Liver (tissue), 3 donors: Measurements from ENCODE around the gene PRKN.

Experiments
- FOXA1 ChIP-seq: IDR thresholded peaks from 2 replicates; pipeline ENCODE4 v1.6.1; 2016; ENCODE audit warnings: antibody characterized with exemption
- RAD21 ChIP-seq, 2 donors: IDR thresholded peaks; 2 replicates each; pipeline ENCODE4 v1.6.1; 2016; ENCODE audit warnings: antibody characterized with exemption in 2 of 2, mild to moderate bottlenecking in 2 of 2
- RXRA ChIP-seq, 2 donors: IDR thresholded peaks; 2 replicates each; pipeline ENCODE4 v1.6.1; 2017 to 2018; ENCODE audit warnings: antibody characterized with exemption in 2 of 2, mild to moderate bottlenecking in 1 of 2
- SP1 ChIP-seq: IDR thresholded peaks from 2 replicates; pipeline ENCODE4 v1.6.1; 2018; ENCODE audit warnings: antibody characterized with exemption, mild to moderate bottlenecking
- TAF1 ChIP-seq: conservative IDR thresholded peaks from 2 replicates; pipeline ENCODE4 v1.6.1; 2016; ENCODE audit warnings: antibody characterized with exemption, mild to moderate bottlenecking
- TF ChIP-seq, protein P1 (sequence below): fragments of 150-350 bp; IDR thresholded peaks from 2 replicates; pipeline ENCODE4 v1.5.1; 2017; ENCODE audit warnings: improper control_type of control experiment, low read depth, low read length; ENCODE audit not compliant: missing input control
- TF ChIP-seq, protein P2 (sequence below): IDR thresholded peaks from 2 replicates; pipeline ENCODE4 v1.6.1; 2016; ENCODE audit warnings: antibody characterized with exemption
- donor health status: healthy.
- donor health status: healthy.

DNA sequence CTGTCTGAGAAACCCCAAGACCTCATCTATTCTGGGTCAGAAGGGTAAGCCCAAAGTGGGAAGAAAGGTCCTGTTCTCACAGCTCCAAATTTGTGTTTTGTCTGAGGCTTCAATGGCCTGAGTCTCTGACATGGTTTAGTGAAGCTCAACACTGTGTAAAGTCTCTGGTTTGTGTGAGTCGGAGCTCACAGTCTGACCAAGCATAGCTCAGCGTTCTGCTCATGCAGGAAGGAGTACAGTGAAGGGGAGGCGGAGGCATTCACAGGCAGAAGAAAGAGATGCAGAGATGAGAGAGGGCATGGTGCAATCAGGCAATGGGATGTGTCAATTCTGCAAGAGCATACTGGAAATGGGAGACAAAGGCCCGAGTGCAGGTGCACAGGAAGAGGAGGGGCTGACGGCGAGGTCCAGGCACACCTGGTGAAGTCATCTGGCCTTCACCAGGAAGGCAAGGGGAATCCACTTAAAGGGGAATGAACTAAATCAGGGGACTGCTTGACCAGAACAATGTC lies 990.7 kb downstream of the PRKN start:
- TF ChIP-seq, protein P1, sequence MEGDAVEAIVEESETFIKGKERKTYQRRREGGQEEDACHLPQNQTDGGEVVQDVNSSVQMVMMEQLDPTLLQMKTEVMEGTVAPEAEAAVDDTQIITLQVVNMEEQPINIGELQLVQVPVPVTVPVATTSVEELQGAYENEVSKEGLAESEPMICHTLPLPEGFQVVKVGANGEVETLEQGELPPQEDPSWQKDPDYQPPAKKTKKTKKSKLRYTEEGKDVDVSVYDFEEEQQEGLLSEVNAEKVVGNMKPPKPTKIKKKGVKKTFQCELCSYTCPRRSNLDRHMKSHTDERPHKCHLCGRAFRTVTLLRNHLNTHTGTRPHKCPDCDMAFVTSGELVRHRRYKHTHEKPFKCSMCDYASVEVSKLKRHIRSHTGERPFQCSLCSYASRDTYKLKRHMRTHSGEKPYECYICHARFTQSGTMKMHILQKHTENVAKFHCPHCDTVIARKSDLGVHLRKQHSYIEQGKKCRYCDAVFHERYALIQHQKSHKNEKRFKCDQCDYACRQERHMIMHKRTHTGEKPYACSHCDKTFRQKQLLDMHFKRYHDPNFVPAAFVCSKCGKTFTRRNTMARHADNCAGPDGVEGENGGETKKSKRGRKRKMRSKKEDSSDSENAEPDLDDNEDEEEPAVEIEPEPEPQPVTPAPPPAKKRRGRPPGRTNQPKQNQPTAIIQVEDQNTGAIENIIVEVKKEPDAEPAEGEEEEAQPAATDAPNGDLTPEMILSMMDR, result no peak
- TF ChIP-seq RXRA (IDR thresholded peaks at IDR 0.05) (no peak), SP1 (no peak), TAF1 (no peak), FOXA1 (no peak), RAD21 (IDR thresholded peaks at IDR 0.05) (no peak)
- TF ChIP-seq, protein P2, sequence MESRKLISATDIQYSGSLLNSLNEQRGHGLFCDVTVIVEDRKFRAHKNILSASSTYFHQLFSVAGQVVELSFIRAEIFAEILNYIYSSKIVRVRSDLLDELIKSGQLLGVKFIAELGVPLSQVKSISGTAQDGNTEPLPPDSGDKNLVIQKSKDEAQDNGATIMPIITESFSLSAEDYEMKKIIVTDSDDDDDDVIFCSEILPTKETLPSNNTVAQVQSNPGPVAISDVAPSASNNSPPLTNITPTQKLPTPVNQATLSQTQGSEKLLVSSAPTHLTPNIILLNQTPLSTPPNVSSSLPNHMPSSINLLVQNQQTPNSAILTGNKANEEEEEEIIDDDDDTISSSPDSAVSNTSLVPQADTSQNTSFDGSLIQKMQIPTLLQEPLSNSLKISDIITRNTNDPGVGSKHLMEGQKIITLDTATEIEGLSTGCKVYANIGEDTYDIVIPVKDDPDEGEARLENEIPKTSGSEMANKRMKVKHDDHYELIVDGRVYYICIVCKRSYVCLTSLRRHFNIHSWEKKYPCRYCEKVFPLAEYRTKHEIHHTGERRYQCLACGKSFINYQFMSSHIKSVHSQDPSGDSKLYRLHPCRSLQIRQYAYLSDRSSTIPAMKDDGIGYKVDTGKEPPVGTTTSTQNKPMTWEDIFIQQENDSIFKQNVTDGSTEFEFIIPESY, result no peak
